ENCODE data around the gene SLC6A3. TPM values are rescaled to one million over a fixed set of nuclear protein-coding genes. Genes with fewer than 3 reads are reported as not detected.

The SLC6A3 gene
- total RNA-seq, 4 donors from 2014 or later: 0.07 to 0.15 TPM; not detected in 2

GRCh38 chr5:1345876-1346626, 99.2 kb downstream of the SLC6A3 start:
- Histone ChIP-seq H3K9me3 (no peaks in the 10 kb centered on the region), H3K4me3 (peak overlapping the region; percentile 83 to 95), H3K27ac (peak overlapping the region in 1 of 2 donors; percentile 89), H3K4me1 (peaks cover 0 to 17% of the 10 kb centered on the region in 2 donors), H3K27me3 (no peaks in the 10 kb centered on the region), H3K36me3 (no peaks in the 10 kb centered on the region)
- intact Hi-C loops (cut with DNase I; ENCODE audit: low total_unique reads): no loop called here
- DNase-seq: no peak
- no peak for TF ChIP-seq POLR2A (IDR thresholded peaks at IDR 0.05)
- no peak for TF ChIP-seq CTCF (IDR thresholded peaks at IDR 0.05)

GRCh38 chr5:1344975-1345838, 100.0 kb downstream of the SLC6A3 start, which contains the start of gene CLPTM1L:
CLPTM1L (minus strand) TSS chr5:1345099; CDS start chr5:1344841, 258 bp downstream.
- peak; percentile 75 to 86 for DNase-seq
- Histone ChIP-seq H3K27me3 (no peaks in the 10 kb centered on the region), H3K4me3 (peak within 1 kb of the TSS; percentile 83 to 95), H3K27ac (peak within 1 kb of the TSS; percentile 77 to 89), H3K36me3 (no peaks in the 10 kb centered on the region), H3K4me1 (peaks cover 0 to 17% of the 10 kb centered on the region in 2 donors), H3K9me3 (no peaks in the 10 kb centered on the region)
- TF ChIP-seq CTCF (IDR thresholded peaks at IDR 0.05) (peak in 2 of 4 experiments; percentile 42 to 51), POLR2A (IDR thresholded peaks at IDR 0.05) (peak; percentile 70 to 87)
- intact Hi-C loops (cut with DNase I; ENCODE audit: low total_unique reads): no loop called here

- H3K4me3 ChIP-seq: peak overlapping the region; percentile 59 to 95
- no peak for TF ChIP-seq CTCF (IDR thresholded peaks at IDR 0.05)
- no peak for TF ChIP-seq POLR2A (IDR thresholded peaks at IDR 0.05)
- intact Hi-C loops (cut with DNase I; ENCODE audit: low total_unique reads): no loop called here
- H3K27ac ChIP-seq: peak overlapping the region; percentile 15 to 77
- H3K27me3 ChIP-seq: no peaks in the 10 kb centered on the region
- no peaks in the 10 kb centered on the region for H3K9me3 ChIP-seq
- H3K36me3 ChIP-seq: no peaks in the 10 kb centered on the region
- H3K4me1 ChIP-seq: peaks cover 0 to 17% of the 10 kb centered on the region in 2 donors
- DNase-seq: peak in 1 of 2 donors; percentile 31
Measured at GRCh38 chr5:1343931-1344901, 101.0 kb downstream of the SLC6A3 start.

GRCh38 chr5:1343315-1343751, 101.9 kb downstream of the SLC6A3 start:
- intact Hi-C loops (cut with DNase I; ENCODE audit: low total_unique reads): no loop called here
- no peak for TF ChIP-seq POLR2A (IDR thresholded peaks at IDR 0.05)
- no peak for TF ChIP-seq CTCF (IDR thresholded peaks at IDR 0.05)
- Histone ChIP-seq H3K9me3 (no peaks in the 10 kb centered on the region), H3K27ac (no peak overlapping the region), H3K27me3 (no peaks in the 10 kb centered on the region), H3K36me3 (no peaks in the 10 kb centered on the region), H3K4me1 (peaks cover 0 to 17% of the 10 kb centered on the region in 2 donors), H3K4me3 (no peak overlapping the region)
- DNase-seq: no peak

Other genes with a start within 250 kb of the SLC6A3 start
- under 1 TPM in 1 of 4 donors, not detected in 3; under 0.01 TPM for gene SLC6A19, start 243.8 kb downstream of the SLC6A3 start, total RNA-seq
- not detected for gene SLC6A18, start 220.1 kb downstream of the SLC6A3 start, total RNA-seq
- gene TERT, start 150.4 kb downstream of the SLC6A3 start, total RNA-seq: under 1 TPM in 1 of 4 donors, not detected in 3; 0.26 TPM
- 10 to 100 TPM; 63.2 to 74.3 (median 71.1) TPM for gene CLPTM1L, start 100.3 kb downstream of the SLC6A3 start, total RNA-seq
- 10 to 100 TPM; 21.5 to 51.0 (median 40.0) TPM for gene LPCAT1, start 78.5 kb upstream of the SLC6A3 start, total RNA-seq

Data from uterus (tissue), 4 donors.